ENCODE results near the gene SARS2. TPM values are rescaled to one million over a fixed set of nuclear protein-coding genes. Genes with fewer than 3 reads are reported as not detected.
"Not testable (repeated sequence)": the region's sequence is repeated elsewhere in the genome, so short reads cannot be mapped to it uniquely, and the experiment has no call there.

SARS2 gene
- total RNA-seq, 1 donor from 2014 or later = 32.3 TPM

DNA sequence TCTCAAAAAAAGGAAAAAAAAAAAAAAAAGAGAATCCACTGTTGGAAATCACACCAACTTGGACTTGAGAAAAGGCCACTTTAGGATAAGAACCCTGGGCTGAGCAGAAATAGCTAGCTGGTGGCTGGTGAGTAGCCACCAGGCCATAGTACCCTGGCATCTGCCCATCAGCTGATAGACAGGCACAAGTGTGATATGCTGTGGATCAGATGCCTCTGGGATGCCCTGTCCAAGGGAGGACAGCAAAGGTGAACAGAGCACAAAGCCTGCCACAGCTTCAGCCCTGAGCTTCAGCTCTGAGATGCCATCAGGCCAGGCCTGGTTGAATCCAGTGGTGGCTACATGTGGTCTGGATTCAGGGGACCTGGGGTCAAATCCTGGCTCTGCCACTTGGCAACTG, 39.9 kb downstream of the SARS2 start:
- no peak for DNase-seq (ENCODE audit: extremely low spot score, unreplicated experiment)
- no peaks in the 10 kb centered on the region for H3K9me3 Mint-ChIP-seq
- no peak overlapping the region for H3K4me3 Mint-ChIP-seq
- H3K27me3 Mint-ChIP-seq = no peaks in the 10 kb centered on the region
- H3K4me1 Mint-ChIP-seq (ENCODE audit: unreplicated experiment) = no peaks in the 10 kb centered on the region
- no peak overlapping the region for H3K27ac Mint-ChIP-seq
- H3K36me3 Mint-ChIP-seq = no peaks in the 10 kb centered on the region
- TF ChIP-seq, protein P1, sequence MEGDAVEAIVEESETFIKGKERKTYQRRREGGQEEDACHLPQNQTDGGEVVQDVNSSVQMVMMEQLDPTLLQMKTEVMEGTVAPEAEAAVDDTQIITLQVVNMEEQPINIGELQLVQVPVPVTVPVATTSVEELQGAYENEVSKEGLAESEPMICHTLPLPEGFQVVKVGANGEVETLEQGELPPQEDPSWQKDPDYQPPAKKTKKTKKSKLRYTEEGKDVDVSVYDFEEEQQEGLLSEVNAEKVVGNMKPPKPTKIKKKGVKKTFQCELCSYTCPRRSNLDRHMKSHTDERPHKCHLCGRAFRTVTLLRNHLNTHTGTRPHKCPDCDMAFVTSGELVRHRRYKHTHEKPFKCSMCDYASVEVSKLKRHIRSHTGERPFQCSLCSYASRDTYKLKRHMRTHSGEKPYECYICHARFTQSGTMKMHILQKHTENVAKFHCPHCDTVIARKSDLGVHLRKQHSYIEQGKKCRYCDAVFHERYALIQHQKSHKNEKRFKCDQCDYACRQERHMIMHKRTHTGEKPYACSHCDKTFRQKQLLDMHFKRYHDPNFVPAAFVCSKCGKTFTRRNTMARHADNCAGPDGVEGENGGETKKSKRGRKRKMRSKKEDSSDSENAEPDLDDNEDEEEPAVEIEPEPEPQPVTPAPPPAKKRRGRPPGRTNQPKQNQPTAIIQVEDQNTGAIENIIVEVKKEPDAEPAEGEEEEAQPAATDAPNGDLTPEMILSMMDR (conservative IDR thresholded peaks at IDR 0.05) = no peak

DNA sequence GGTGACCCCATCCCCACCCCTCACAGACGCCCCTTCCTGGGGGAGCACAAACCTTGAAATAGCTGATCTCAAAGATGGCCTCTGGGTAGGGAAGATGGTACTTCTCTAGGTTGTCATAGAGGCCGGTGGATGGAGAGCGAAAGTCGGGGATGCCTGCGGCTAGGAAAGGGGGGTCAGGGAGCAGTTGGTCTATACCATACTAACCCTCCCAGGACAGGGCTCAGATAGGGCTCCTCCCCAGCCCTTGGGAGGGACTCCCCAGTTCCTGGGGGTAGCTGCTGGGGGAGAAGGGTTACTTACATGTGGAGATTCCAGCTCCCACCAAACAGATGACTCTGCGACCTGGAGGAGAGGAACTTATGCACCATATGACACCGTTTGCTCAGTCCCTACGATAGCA, 40.8 kb downstream of the SARS2 start:
- Mint-ChIP-seq H3K4me3 (no peak overlapping the region), H3K36me3 (no peaks in the 10 kb centered on the region), H3K4me1 (ENCODE audit: unreplicated experiment) (no peaks in the 10 kb centered on the region), H3K27me3 (no peaks in the 10 kb centered on the region), H3K9me3 (no peaks in the 10 kb centered on the region), H3K27ac (no peak overlapping the region)
- TF ChIP-seq, protein P1 (conservative IDR thresholded peaks at IDR 0.05) = no peak
- no peak for DNase-seq (ENCODE audit: extremely low spot score, unreplicated experiment)

DNA sequence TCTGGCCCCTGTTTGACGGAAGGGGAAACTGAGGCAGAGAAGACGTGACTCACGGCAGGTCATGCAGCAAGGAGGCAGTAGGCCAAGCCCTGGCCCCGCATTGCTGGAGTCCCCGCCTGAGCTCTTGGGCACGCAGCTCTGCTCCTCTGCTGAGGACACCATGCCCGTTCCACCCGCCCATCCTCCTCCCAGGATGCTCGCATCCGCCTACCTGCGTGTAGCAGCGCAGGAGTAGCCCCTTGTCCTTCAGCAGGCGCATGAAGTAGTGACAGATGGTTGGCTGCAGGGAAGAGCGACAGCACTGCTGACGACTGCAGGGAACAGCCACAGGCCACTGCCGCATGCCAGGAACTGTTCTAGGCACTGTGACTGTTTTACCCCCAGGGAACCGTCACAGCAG, 41.7 kb downstream of the SARS2 start:
- no peak overlapping the region for H3K27ac Mint-ChIP-seq
- no peak overlapping the region for H3K4me3 Mint-ChIP-seq
- no peaks in the 10 kb centered on the region for H3K36me3 Mint-ChIP-seq
- H3K9me3 Mint-ChIP-seq = no peaks in the 10 kb centered on the region
- DNase-seq (ENCODE audit: extremely low spot score, unreplicated experiment) = no peak
- TF ChIP-seq, protein P1 (conservative IDR thresholded peaks at IDR 0.05) = no peak
- H3K27me3 Mint-ChIP-seq = no peaks in the 10 kb centered on the region
- H3K4me1 Mint-ChIP-seq (ENCODE audit: unreplicated experiment) = no peaks in the 10 kb centered on the region

DNA sequence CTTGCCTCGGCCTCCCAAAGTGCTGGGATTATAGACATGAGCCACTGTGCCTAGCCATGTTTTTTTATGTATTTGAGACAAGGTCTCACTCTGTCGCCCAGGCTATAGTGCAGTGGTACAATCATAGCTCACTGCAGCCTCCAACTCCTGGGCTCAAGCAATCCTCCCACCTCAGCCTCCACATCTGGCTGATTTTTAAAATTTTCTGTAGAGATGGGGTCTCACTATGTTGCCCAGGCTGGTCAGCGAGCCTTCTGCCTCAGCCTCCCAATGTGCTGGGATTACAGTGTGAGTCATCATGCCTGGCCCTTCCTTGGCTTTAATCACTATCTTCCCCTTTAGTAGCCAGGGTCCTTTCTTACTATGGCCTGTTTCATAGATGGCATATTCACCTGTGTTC, 45.9 kb downstream of the SARS2 start:
- not testable (repeated sequence) for H3K27me3 Mint-ChIP-seq

DNA sequence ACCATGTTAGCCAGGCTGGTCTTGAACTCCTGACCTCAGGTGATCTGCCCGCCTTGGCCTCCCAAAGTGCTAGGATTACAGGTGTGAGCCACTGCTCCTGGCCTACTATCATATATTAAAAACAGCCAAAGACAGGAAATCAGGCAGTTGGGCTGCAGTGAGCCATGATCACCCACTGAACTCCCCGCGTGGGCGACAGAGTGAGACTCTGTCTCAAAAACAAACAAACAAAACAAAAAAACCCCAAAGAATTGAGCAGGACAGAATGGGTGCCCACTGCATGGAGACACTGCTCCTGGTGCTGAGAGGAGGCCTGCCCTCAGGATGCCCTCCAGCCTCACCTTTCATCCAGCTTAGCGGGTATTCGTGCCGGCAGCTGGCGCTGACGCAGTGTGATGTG, 47.3 kb downstream of the SARS2 start:
- Mint-ChIP-seq H3K4me3 (no peak overlapping the region), H3K36me3 (no peaks in the 10 kb centered on the region), H3K27me3 (no peaks in the 10 kb centered on the region), H3K9me3 (no peaks in the 10 kb centered on the region), H3K27ac (no peak overlapping the region), H3K4me1 (ENCODE audit: unreplicated experiment) (no peaks in the 10 kb centered on the region)
- no peak for DNase-seq (ENCODE audit: extremely low spot score, unreplicated experiment)
- TF ChIP-seq, protein P1 (conservative IDR thresholded peaks at IDR 0.05) = no peak

More for the DNA sequence above, 45.9 kb downstream of the SARS2 start:
- DNase-seq (ENCODE audit: extremely low spot score, unreplicated experiment); H3K4me1 Mint-ChIP-seq (ENCODE audit: unreplicated experiment); H3K27ac Mint-ChIP-seq; H3K36me3 Mint-ChIP-seq; H3K4me3 Mint-ChIP-seq; H3K9me3 Mint-ChIP-seq: not testable (repeated sequence)

DNA sequence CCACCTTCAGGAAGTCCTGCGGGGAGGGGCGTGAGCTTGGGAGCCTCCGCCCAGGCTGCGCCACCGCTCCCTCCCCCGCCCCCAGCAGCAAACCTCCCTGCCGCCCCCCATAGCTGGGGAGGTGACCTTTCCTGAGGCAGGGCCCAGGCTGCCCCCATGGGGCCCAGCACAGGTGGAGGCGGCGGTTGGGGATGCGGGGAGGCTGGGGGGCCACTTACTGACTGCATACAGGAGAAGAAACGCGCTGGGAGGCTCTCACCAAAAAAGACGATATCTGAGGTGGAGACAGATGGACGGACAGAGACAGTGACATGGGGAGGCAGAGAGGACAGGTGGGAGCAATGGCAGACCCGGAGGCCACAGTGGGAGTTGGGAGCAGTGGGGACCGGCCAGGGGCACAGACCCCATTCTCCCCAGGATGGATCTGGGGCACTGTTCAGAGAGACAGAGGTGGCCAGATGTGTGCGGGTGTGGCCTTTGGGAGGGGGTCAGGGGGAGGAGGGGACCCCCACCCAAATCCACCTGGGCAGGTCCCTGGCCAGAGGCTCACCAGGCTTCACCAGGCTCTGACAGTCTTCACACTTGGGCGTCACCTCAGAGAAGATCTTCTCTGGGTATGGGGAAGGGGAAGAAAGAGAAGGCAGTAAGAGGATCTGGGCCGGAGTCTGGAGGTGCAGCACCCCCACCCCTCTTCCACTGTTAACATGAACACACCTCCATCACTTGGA, 49.5 kb downstream of the SARS2 start:
- Mint-ChIP-seq H3K27ac (no peak overlapping the region), H3K27me3 (no peaks in the 10 kb centered on the region), H3K9me3 (no peaks in the 10 kb centered on the region), H3K4me3 (no peak overlapping the region), H3K36me3 (no peaks in the 10 kb centered on the region), H3K4me1 (ENCODE audit: unreplicated experiment) (peaks cover 4% of the 10 kb centered on the region)
- no peak for DNase-seq (ENCODE audit: extremely low spot score, unreplicated experiment)
- TF ChIP-seq, protein P1 (conservative IDR thresholded peaks at IDR 0.05) = no peak
